K562 (cell line): ENCODE measurements around the gene KCTD16. TPM values are rescaled to one million over a fixed set of nuclear protein-coding genes. Genes with fewer than 3 reads are reported as not detected.

Source experiments
- ATAC-seq: fragments of 200-7000 bp; cut with Tn5 transposase; 3 replicates; pipeline ENCODE4 v1.9.1; 2020; ENCODE audit warnings: moderate library complexity
- BruUV-seq: library from RNA; stranded (reverse); fragments of 400-500 nt; replicated peaks from 2 replicates; lab custom pipeline; 2021; lab: Mats Ljungman, UMichigan
- CTCF ChIA-PET: fragments of 300-600 bp; formaldehyde crosslinking; extraction: SDS; loops from one replicate; lab custom pipeline; 2021; ENCODE audit warnings: low intra/inter-chr PET ratio; lab: Yijun Ruan, JAX
- POLR2A ChIA-PET: fragments of 300-600, 350-650 bp; sonication (Branson Sonifier 250); formaldehyde crosslinking; extraction: SDS; loops from one replicate; lab custom pipeline; 2021; ENCODE audit warnings: antibody characterized with exemption, inconsistent platforms; lab: Yijun Ruan, JAX
- DNase-seq, 4 experiments: peaks; one replicate each; pipeline versions ENCODE4 v3.0.0 to v3.0.0-alpha.2; 2011 to 2018; ENCODE audit warnings: low spot score in 3 of 4, mixed read lengths in 3 of 4; ENCODE audit errors: extremely low read depth in 1 of 4
- FAIRE-seq: peaks from 2 replicates; lab custom pipeline; 2011; peaks lifted over from hg19 to GRCh38; lab: Jason Lieb, UNC
- H2AFZ ChIP-seq: 2 replicates; pipeline ENCODE4 v1.6.0; 2011; ENCODE audit warnings: low read depth, low read length, control low read depth, inconsistent platforms
- H3K27ac ChIP-seq: fragments of 200-600 bp; 3 replicates; pipeline ENCODE4 v1.8.0; 2011; ENCODE audit warnings: low read depth, mild to moderate bottlenecking, control low read depth, inconsistent platforms, low read length, moderate library complexity, mixed read lengths; ENCODE audit errors: extremely low read depth
- H3K27me3 ChIP-seq, 2 experiments: fragments of 300-600 bp in 1 of 2; 2 replicates in 1 of 2; 3 replicates in 1 of 2; pipeline versions ENCODE4 v1.6.0 to v1.8.0; 2011; ENCODE audit warnings: inconsistent platforms in 2 of 2, low read length in 2 of 2, mild to moderate bottlenecking in 1 of 2, mixed read lengths in 1 of 2, moderate library complexity in 1 of 2; ENCODE audit not compliant: control insufficient read depth in 2 of 2, insufficient read depth in 2 of 2
- H3K36me3 ChIP-seq: fragments of 300-600 bp; 3 replicates; pipeline ENCODE4 v1.8.0; 2011; ENCODE audit warnings: mild to moderate bottlenecking, low read length, inconsistent platforms; ENCODE audit not compliant: control insufficient read depth, insufficient read depth
- H3K4me1 ChIP-seq, 2 experiments: fragments of 200-600 bp in 1 of 2; replicated peaks in 1 of 2; 2 replicates in 1 of 2; 3 replicates in 1 of 2; pipeline versions ENCODE4 v1.5.1 to v1.8.0; 2011; ENCODE audit warnings: inconsistent platforms in 2 of 2, low read length in 2 of 2, mild to moderate bottlenecking in 1 of 2, mixed read lengths in 1 of 2, moderate library complexity in 1 of 2; ENCODE audit not compliant: control insufficient read depth in 2 of 2, insufficient read depth in 2 of 2
- H3K4me2 ChIP-seq: 2 replicates; pipeline ENCODE4 v1.6.1; 2011; ENCODE audit warnings: low read length, control low read depth, inconsistent platforms, mixed read lengths; ENCODE audit not compliant: insufficient read depth
- H3K4me3 ChIP-seq: fragments of 200-600 bp; sonication (generic), shearing (Covaris generic); 2 replicates; pipeline ENCODE4 v1.5.1; 2016; ENCODE audit warnings: control low read depth, inconsistent platforms
- H3K79me2 ChIP-seq: fragments of 200-600 bp; 3 replicates; pipeline ENCODE4 v1.8.0; 2011; ENCODE audit warnings: low read length, inconsistent platforms; ENCODE audit not compliant: control insufficient read depth, insufficient read depth
- H3K9ac ChIP-seq, 2 experiments: 2 replicates each; pipeline versions ENCODE4 v1.6.0 to v1.6.1; 2011; ENCODE audit warnings: low read depth in 2 of 2, low read length in 2 of 2, control low read depth in 1 of 2, inconsistent platforms in 1 of 2, mild to moderate bottlenecking in 1 of 2, mixed read lengths in 1 of 2; ENCODE audit not compliant: insufficient read depth in 1 of 2
- H3K9me1 ChIP-seq: one replicate; pipeline ENCODE4 v1.6.0; 2011; ENCODE audit warnings: inconsistent platforms, mild to moderate bottlenecking, low read length, moderate library complexity; ENCODE audit not compliant: control insufficient read depth, insufficient read depth
- H3K9me3 ChIP-seq: replicated peaks from 2 replicates; pipeline ENCODE4 v1.5.1; 2011; ENCODE audit warnings: low read depth, low read length, inconsistent platforms; ENCODE audit not compliant: control insufficient read depth, insufficient read depth
- H4K20me1 ChIP-seq: replicated peaks from 2 replicates; pipeline ENCODE4 v1.6.1; 2011; ENCODE audit warnings: low read length, inconsistent platforms, mixed read lengths; ENCODE audit not compliant: control insufficient read depth, insufficient read depth
- ATF4 ChIP-seq: fragments of 450-650 bp; formaldehyde crosslinking; IDR thresholded peaks from 2 replicates; pipeline ENCODE4 v1.4.0; 2022; ENCODE audit warnings: mild to moderate bottlenecking, moderate library complexity
- CHCHD3 ChIP-seq: fragments of 250-450 bp; sonication (Bioruptor Pico); IDR thresholded peaks from 2 replicates; pipeline ENCODE4 v2.1.2; 2022; ENCODE audit warnings: mild to moderate bottlenecking
- E2F1 ChIP-seq: sonication (generic); formaldehyde crosslinking; IDR thresholded peaks from 2 replicates; pipeline ENCODE4 v1.8.1; 2023; ENCODE audit warnings: mild to moderate bottlenecking, missing genetic modification reagents, moderate library complexity
- ELF2 ChIP-seq: fragments of 250-450 bp; sonication (Bioruptor Pico); IDR thresholded peaks from 2 replicates; pipeline ENCODE4 v1.5.0; 2021; ENCODE audit warnings: mild to moderate bottlenecking
- ETS2 ChIP-seq: IDR thresholded peaks from 2 replicates; pipeline ENCODE4 v1.6.1; 2016; ENCODE audit warnings: borderline replicate concordance, missing genetic modification characterization, mild to moderate bottlenecking, moderate library complexity, missing compliant biosample characterization; ENCODE audit not compliant: poor library complexity, severe bottlenecking
- HES1 ChIP-seq: fragments of 450-650 bp; IDR thresholded peaks from 2 replicates; pipeline ENCODE4 v1.6.1; 2016; ENCODE audit warnings: low read depth, mild to moderate bottlenecking, moderate library complexity
- HSF4 ChIP-seq: fragments of 250-450 bp; sonication (Bioruptor Pico); IDR thresholded peaks from 2 replicates; pipeline ENCODE4 v2.1.2; 2022; ENCODE audit warnings: mild to moderate bottlenecking, moderate library complexity, borderline replicate concordance
- LCOR ChIP-seq: sonication (generic); formaldehyde crosslinking; IDR thresholded peaks from 2 replicates; pipeline ENCODE4 v1.8.0; 2022; ENCODE audit warnings: mild to moderate bottlenecking, missing genetic modification reagents
- RBM15 ChIP-seq: fragments of 200-400 bp; formaldehyde crosslinking; IDR thresholded peaks from 2 replicates; pipeline ENCODE4 v1.6.1; 2018; ENCODE audit warnings: mild to moderate bottlenecking, low read length, moderate library complexity; ENCODE audit not compliant: insufficient read depth
- ZNF197 ChIP-seq: fragments of 200-800 bp; sonication (Bioruptor generic); IDR thresholded peaks from 2 replicates; pipeline ENCODE4 v1.6.1; 2016; ENCODE audit warnings: low read depth, missing genetic modification characterization, missing compliant biosample characterization
- ZNF23 ChIP-seq: fragments of 250-450 bp; sonication (Bioruptor Pico); IDR thresholded peaks from 2 replicates; pipeline ENCODE4 v1.4.0; 2020; ENCODE audit warnings: mild to moderate bottlenecking
- ZZZ3 ChIP-seq: fragments of 450-650 bp; IDR thresholded peaks from 2 replicates; pipeline ENCODE4 v1.6.1; 2016; ENCODE audit warnings: antibody characterized with exemption, mild to moderate bottlenecking, moderate library complexity
- WGBS: fragments of 100-300 bp; shearing (Covaris generic); methylation state at CpG from one replicate; pipeline ENCODE4 v1.1.6; 2016; ENCODE audit warnings: low coverage, mixed read lengths; ENCODE audit not compliant: insufficient coverage; ENCODE audit errors: missing lambda C conversion rate; 5-methylcytosine and 5-hydroxymethylcytosine counted together
- in situ Hi-C: fragments of 300-500 bp; cut with MboI; formaldehyde crosslinking; loops from 4 replicates; pipeline ENCODE4 v1.15.0; 2018; ENCODE audit warnings: inconsistent platforms, mixed read lengths
- intact Hi-C: fragments of 100-400 bp; cut with micrococcal nuclease; formaldehyde crosslinking; loops from 2 replicates; pipeline ENCODE4 v1.14.2; 2022
- polyA plus RNA-seq, 8 experiments: library from polyadenylated mRNA; depleted of rRNA in 4 of 8; stranded (reverse) in 5 of 8; unstranded in 3 of 8; fragments of >200 nt; fragmentation: Nextera tagmentation in 2 of 8; fragmentation: Illumina TruSeq in 1 of 8; extraction: Ambion mirVana in 2 of 8; extraction: Trizol in 1 of 8; gene quantifications; 2 replicates each; pipeline versions ENCODE4 v1.2.1 to v1.2.3, GENCODE V29; 2011 to 2014; ENCODE audit warnings: inconsistent platforms in 1 of 8, missing spikeins in 1 of 8
- total RNA-seq, 7 experiments: library from RNA; depleted of rRNA in 6 of 7; stranded (reverse); fragments of >200 nt in 6 of 7; fragmentation: Illumina TruSeq in 2 of 7; extraction: Trizol in 2 of 7; gene quantifications; 2 replicates each; pipeline versions ENCODE4 v1.2.1 to v1.2.3, GENCODE V29; 2011 to 2021; ENCODE audit warnings: low replicate concordance in 1 of 7

The KCTD16 gene
- total and polyA plus RNA-seq, 9 of the 15 experiments (the other 6 are each of a cell fraction or from before 2014, with no cell fraction given) = 0.04 TPM; not detected in 8

GRCh38 chr5:144122081-144122480 is 48.6 kb upstream of the KCTD16 start (continued):
- TF ChIP-seq ZNF23 (CRISPR knock-in tag) (no peak), RBM15 (no peak)

GRCh38 chr5:144122641-144123040 is 48.0 kb upstream of the KCTD16 start:
- Histone ChIP-seq H3K27me3 (no peaks in the 10 kb centered on the region), H3K9ac (no peak overlapping the region), H3K79me2 (no peaks in the 10 kb centered on the region), H3K4me3 (no peak overlapping the region), H3K36me3 (no peaks in the 10 kb centered on the region), H3K9me1 (no peaks in the 10 kb centered on the region), H2AFZ (no peak overlapping the region), H3K27ac (no peak overlapping the region), H3K4me1 (no peaks in the 10 kb centered on the region), H4K20me1 (no peaks in the 10 kb centered on the region), H3K4me2 (no peak overlapping the region), H3K9me3 (no peaks in the 10 kb centered on the region)
- ATAC-seq (no peak), FAIRE-seq (no peak), DNase-seq (no peak)
- POLR2A ChIA-PET = no interaction called here
- in situ Hi-C loops (no loop called here), intact Hi-C loops (no loop called here)
- WGBS = 4% methylated on average over 3 of the region's 3 CpGs
- BruUV-seq = no TSS peak
- CTCF ChIA-PET = no interaction called here
- no peak for TF ChIP-seq ZNF197 (CRISPR knock-in tag)
- no peak for TF ChIP-seq HES1
- no peak for TF ChIP-seq ATF4
- TF ChIP-seq HSF4 (CRISPR knock-in tag) = no peak
- no peak for TF ChIP-seq LCOR (CRISPR knock-in tag)
- TF ChIP-seq CHCHD3 (CRISPR knock-in tag) = no peak
- no peak for TF ChIP-seq ZZZ3
- no peak for TF ChIP-seq ELF2 (CRISPR knock-in tag)
- TF ChIP-seq E2F1 (CRISPR knock-in tag) = no peak
- TF ChIP-seq ETS2 (tag) = no peak
